IMR-90 (cell line): ENCODE data around the gene CCNC.

ENCODE experiments used
- BHLHE40 ChIP-seq: fragments of 150-350 bp; IDR thresholded peaks from 2 replicates; pipeline ENCODE4 v1.6.1; 2016; ENCODE audit warnings: mild to moderate bottlenecking, low read depth, low read length
- FOS ChIP-seq: fragments of 150-350 bp; IDR thresholded peaks from 2 replicates; pipeline ENCODE4 v1.6.1; 2016; ENCODE audit warnings: low read depth, low read length
- MAZ ChIP-seq: IDR thresholded peaks from 2 replicates; pipeline ENCODE4 v1.6.1; 2012; ENCODE audit warnings: low read depth, mild to moderate bottlenecking, low read length, improper control_type of control experiment, moderate library complexity, borderline replicate concordance
- NFE2L2 ChIP-seq: fragments of 150-350 bp; IDR thresholded peaks from 2 replicates; pipeline ENCODE4 v1.6.1; 2016; ENCODE audit warnings: low read depth, mild to moderate bottlenecking, low read length
- POLR2A ChIP-seq: IDR thresholded peaks from 2 replicates; pipeline ENCODE4 v1.6.1; 2012; ENCODE audit warnings: mild to moderate bottlenecking, low read depth, low read length
- RAD21 ChIP-seq: IDR thresholded peaks from 2 replicates; pipeline ENCODE4 v1.6.1; 2012; ENCODE audit warnings: low read length, improper control_type of control experiment
- TF ChIP-seq, protein P1 (sequence below): conservative IDR thresholded peaks from 2 replicates; pipeline ENCODE4 v1.5.1; 2012; ENCODE audit warnings: mild to moderate bottlenecking, low read depth, low read length, improper control_type of control experiment

DNA sequence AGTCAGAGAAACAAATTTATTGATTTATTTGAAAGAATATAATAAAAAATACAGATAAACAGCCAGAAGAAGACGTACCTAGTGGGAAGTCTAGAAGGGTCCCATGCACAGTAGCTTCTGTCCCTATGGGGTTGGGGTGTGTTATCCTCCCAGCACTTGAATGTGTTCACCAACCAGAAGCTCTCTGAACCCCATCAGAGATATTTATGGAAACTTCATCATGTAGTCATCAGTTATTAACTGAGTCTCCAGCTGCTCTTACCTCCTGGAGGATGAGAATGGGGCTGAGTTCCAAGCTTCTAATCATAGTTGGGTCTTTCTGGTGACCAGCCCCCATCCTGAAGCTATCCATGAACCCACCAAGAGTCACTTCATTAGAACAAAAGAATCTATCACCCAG, 37.8 kb downstream of the CCNC start:
- TF ChIP-seq, protein P1, sequence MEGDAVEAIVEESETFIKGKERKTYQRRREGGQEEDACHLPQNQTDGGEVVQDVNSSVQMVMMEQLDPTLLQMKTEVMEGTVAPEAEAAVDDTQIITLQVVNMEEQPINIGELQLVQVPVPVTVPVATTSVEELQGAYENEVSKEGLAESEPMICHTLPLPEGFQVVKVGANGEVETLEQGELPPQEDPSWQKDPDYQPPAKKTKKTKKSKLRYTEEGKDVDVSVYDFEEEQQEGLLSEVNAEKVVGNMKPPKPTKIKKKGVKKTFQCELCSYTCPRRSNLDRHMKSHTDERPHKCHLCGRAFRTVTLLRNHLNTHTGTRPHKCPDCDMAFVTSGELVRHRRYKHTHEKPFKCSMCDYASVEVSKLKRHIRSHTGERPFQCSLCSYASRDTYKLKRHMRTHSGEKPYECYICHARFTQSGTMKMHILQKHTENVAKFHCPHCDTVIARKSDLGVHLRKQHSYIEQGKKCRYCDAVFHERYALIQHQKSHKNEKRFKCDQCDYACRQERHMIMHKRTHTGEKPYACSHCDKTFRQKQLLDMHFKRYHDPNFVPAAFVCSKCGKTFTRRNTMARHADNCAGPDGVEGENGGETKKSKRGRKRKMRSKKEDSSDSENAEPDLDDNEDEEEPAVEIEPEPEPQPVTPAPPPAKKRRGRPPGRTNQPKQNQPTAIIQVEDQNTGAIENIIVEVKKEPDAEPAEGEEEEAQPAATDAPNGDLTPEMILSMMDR: no peak
- TF ChIP-seq POLR2A (no peak), BHLHE40 (no peak), RAD21 (no peak), FOS (no peak), NFE2L2 (no peak), MAZ (no peak)
